GM13977 (cell line): Measurements from ENCODE around the gene MLN.

ENCODE experiments used
- DNase-seq: peaks from one replicate; pipeline ENCODE4 v3.0.0; 2012; ENCODE audit warnings: low spot score
- CTCF ChIP-seq: IDR thresholded peaks from 2 replicates; pipeline ENCODE4 v1.5.1; 2012; ENCODE audit warnings: mild to moderate bottlenecking, control low read depth; ENCODE audit not compliant: insufficient read depth; ENCODE audit errors: extremely low read depth, missing control alignments
- in situ Hi-C: fragments of 300-500 bp; cut with MboI; formaldehyde crosslinking; loops from one replicate; pipeline ENCODE4 v1.12.0; 2022; ENCODE audit warnings: low sequenced_read_pairs, low pct_unique_long_range_greater_than_20kb, mixed read lengths, inconsistent platforms; ENCODE audit not compliant: unreplicated experiment

MLN gene

GRCh38 chr6:33761581-33761921, 42.3 kb downstream of the MLN start:
- TF ChIP-seq CTCF: no peak
- DNase-seq: no peak
- in situ Hi-C loops: no loop called here

GRCh38 chr6:33759887-33760629, 43.7 kb downstream of the MLN start:
- in situ Hi-C loops: no loop called here
- no peak for TF ChIP-seq CTCF
- DNase-seq: no peak

GRCh38 chr6:33758815-33759216, 45.0 kb downstream of the MLN start:
- in situ Hi-C loops: no loop called here
- no peak for TF ChIP-seq CTCF
- DNase-seq: no peak

GRCh38 chr6:33757906-33758305, 45.9 kb downstream of the MLN start:
- no peak for DNase-seq
- TF ChIP-seq CTCF: no peak
- in situ Hi-C loops: no loop called here

GRCh38 chr6:33757113-33757512, 46.7 kb downstream of the MLN start:
- in situ Hi-C loops: no loop called here
- no peak for TF ChIP-seq CTCF
- no peak for DNase-seq

GRCh38 chr6:33756211-33756954, 47.4 kb downstream of the MLN start:
- no peak for TF ChIP-seq CTCF
- DNase-seq: no peak
- in situ Hi-C loops: no loop called here
